ENCODE results near the gene CLK1. TPM values are rescaled to one million over a fixed set of nuclear protein-coding genes. Genes with fewer than 3 reads are reported as not detected.
"Not testable (repeated sequence)": the region's sequence is repeated elsewhere in the genome, so short reads cannot be mapped to it uniquely, and the experiment has no call there.

Gene CLK1
- polyA plus RNA-seq, 4 donors = 76.0 to 281 (median 187) TPM

- FAIRE-seq = no peak
- H3K27ac ChIP-seq (ENCODE audit: low read depth in 1 of 3, low read length in 2 of 3) = no peak overlapping the region
- DNase-seq = no peak
- 64 to 84% (median 67%) methylated on average over 2 of the region's 2 CpGs for WGBS, 3 donors
- H3K4me1 ChIP-seq (ENCODE audit: control insufficient read depth in 3 of 3, insufficient read depth in 2 of 3, low read depth in 1 of 3, low read length in 2 of 3) = no peaks in the 10 kb centered on the region
- H3K27me3 ChIP-seq (ENCODE audit: control insufficient read depth in 3 of 3, insufficient read depth in 3 of 3, low read length in 3 of 3) = no peaks in the 10 kb centered on the region
- H3K4me3 ChIP-seq (ENCODE audit: low read depth in 1 of 3, low read length in 3 of 3) = no peak overlapping the region
- H3K36me3 ChIP-seq (ENCODE audit: control insufficient read depth in 3 of 3, insufficient read depth in 2 of 3, low read depth in 1 of 3, low read length in 3 of 3) = peaks cover 0 to 6% (median 0%) of the 10 kb centered on the region in 3 donors
- H3K9me3 ChIP-seq (ENCODE audit: control insufficient read depth in 2 of 2, insufficient read depth in 1 of 2, low read depth in 1 of 2, low read length in 1 of 2) = no peaks in the 10 kb centered on the region
These were observed 36.4 kb downstream of the CLK1 start for GRCh38 chr2:200828104-200828503.

- DNase-seq = no peak
- Histone ChIP-seq H3K4me3 (ENCODE audit: low read depth in 1 of 3, low read length in 3 of 3) (no peak overlapping the region), H3K27me3 (ENCODE audit: control insufficient read depth in 3 of 3, insufficient read depth in 3 of 3, low read length in 3 of 3) (no peaks in the 10 kb centered on the region), H3K9me3 (ENCODE audit: control insufficient read depth in 2 of 2, insufficient read depth in 1 of 2, low read depth in 1 of 2, low read length in 1 of 2) (no peaks in the 10 kb centered on the region), H3K36me3 (ENCODE audit: control insufficient read depth in 3 of 3, insufficient read depth in 2 of 3, low read depth in 1 of 3, low read length in 3 of 3) (peaks cover 23 to 26% (median 25%) of the 10 kb centered on the region in 3 donors), H3K4me1 (ENCODE audit: control insufficient read depth in 3 of 3, insufficient read depth in 2 of 3, low read depth in 1 of 3, low read length in 2 of 3) (no peaks in the 10 kb centered on the region), H3K27ac (ENCODE audit: low read depth in 1 of 3, low read length in 2 of 3) (no peak overlapping the region)
- FAIRE-seq = no peak
- 90 to 92% (median 92%) methylated on average over 6 of the region's 6 CpGs for WGBS, 3 donors
These were observed 42.7 kb downstream of the CLK1 start for GRCh38 chr2:200821686-200822245.

- WGBS, 3 donors = 94 to 98% (median 97%) methylated on average over 5 of the region's 5 CpGs
- peaks cover 24 to 30% (median 28%) of the 10 kb centered on the region in 3 donors for H3K36me3 ChIP-seq (ENCODE audit: control insufficient read depth in 3 of 3, insufficient read depth in 2 of 3, low read depth in 1 of 3, low read length in 3 of 3)
- no peaks in the 10 kb centered on the region for H3K9me3 ChIP-seq (ENCODE audit: control insufficient read depth in 2 of 2, insufficient read depth in 1 of 2, low read depth in 1 of 2, low read length in 1 of 2)
- H3K4me3 ChIP-seq (ENCODE audit: low read depth in 1 of 3, low read length in 3 of 3) = no peak overlapping the region
- no peaks in the 10 kb centered on the region for H3K27me3 ChIP-seq (ENCODE audit: control insufficient read depth in 3 of 3, insufficient read depth in 3 of 3, low read length in 3 of 3)
- H3K27ac ChIP-seq (ENCODE audit: low read depth in 1 of 3, low read length in 2 of 3) = no peak overlapping the region
- FAIRE-seq (no peak), DNase-seq (no peak)
- H3K4me1 ChIP-seq (ENCODE audit: control insufficient read depth in 3 of 3, insufficient read depth in 2 of 3, low read depth in 1 of 3, low read length in 2 of 3) = no peaks in the 10 kb centered on the region
These were observed 43.8 kb downstream of the CLK1 start for GRCh38 chr2:200820573-200821234.

GRCh38 chr2:200818732-200819131, 45.7 kb downstream of the CLK1 start:
- H3K36me3 ChIP-seq (ENCODE audit: control insufficient read depth in 3 of 3, insufficient read depth in 2 of 3, low read depth in 1 of 3, low read length in 3 of 3) = peaks cover 25 to 32% (median 32%) of the 10 kb centered on the region in 3 donors
- not testable (repeated sequence) for H3K9me3 ChIP-seq (ENCODE audit: control insufficient read depth in 2 of 2, insufficient read depth in 1 of 2, low read depth in 1 of 2, low read length in 1 of 2); H3K27ac ChIP-seq (ENCODE audit: low read depth in 1 of 3, low read length in 2 of 3); H3K27me3 ChIP-seq (ENCODE audit: control insufficient read depth in 3 of 3, insufficient read depth in 3 of 3, low read length in 3 of 3); FAIRE-seq; H3K4me1 ChIP-seq (ENCODE audit: control insufficient read depth in 3 of 3, insufficient read depth in 2 of 3, low read depth in 1 of 3, low read length in 2 of 3); DNase-seq; H3K4me3 ChIP-seq (ENCODE audit: low read depth in 1 of 3, low read length in 3 of 3)
- 84 to 90% (median 87%) methylated on average over 3 of the region's 3 CpGs for WGBS, 3 donors

GRCh38 chr2:200814917-200815316, 49.5 kb downstream of the CLK1 start:
- no peak overlapping the region for H3K27ac ChIP-seq (ENCODE audit: low read depth in 1 of 3, low read length in 2 of 3)
- H3K36me3 ChIP-seq (ENCODE audit: control insufficient read depth in 3 of 3, insufficient read depth in 2 of 3, low read depth in 1 of 3, low read length in 3 of 3) = peaks cover 14 to 23% (median 20%) of the 10 kb centered on the region in 3 donors
- H3K4me1 ChIP-seq (ENCODE audit: control insufficient read depth in 3 of 3, insufficient read depth in 2 of 3, low read depth in 1 of 3, low read length in 2 of 3) = peaks cover 0 to 21% (median 3%) of the 10 kb centered on the region in 3 donors
- DNase-seq (no peak), FAIRE-seq (no peak)
- H3K9me3 ChIP-seq (ENCODE audit: control insufficient read depth in 2 of 2, insufficient read depth in 1 of 2, low read depth in 1 of 2, low read length in 1 of 2) = no peaks in the 10 kb centered on the region
- H3K4me3 ChIP-seq (ENCODE audit: low read depth in 1 of 3, low read length in 3 of 3) = no peak overlapping the region
- no peaks in the 10 kb centered on the region for H3K27me3 ChIP-seq (ENCODE audit: control insufficient read depth in 3 of 3, insufficient read depth in 3 of 3, low read length in 3 of 3)
- 85 to 96% (median 87%) methylated on average over 1 of the region's 1 CpG for WGBS, 3 donors

GRCh38 chr2:200814276-200814815, 50.1 kb downstream of the CLK1 start:
- H3K4me1 ChIP-seq (ENCODE audit: control insufficient read depth in 3 of 3, insufficient read depth in 2 of 3, low read depth in 1 of 3, low read length in 2 of 3) = peaks cover 0 to 21% (median 3%) of the 10 kb centered on the region in 3 donors

GRCh38 chr2:200812122-200813022, 52.1 kb downstream of the CLK1 start:
- no peak for FAIRE-seq
- Histone ChIP-seq H3K27ac (ENCODE audit: low read depth in 1 of 3, low read length in 2 of 3) (peak overlapping the region; percentile 77 to 100 (median 94)), H3K36me3 (ENCODE audit: control insufficient read depth in 3 of 3, insufficient read depth in 2 of 3, low read depth in 1 of 3, low read length in 3 of 3) (peaks cover 5 to 10% (median 7%) of the 10 kb centered on the region in 3 donors), H3K4me1 (ENCODE audit: control insufficient read depth in 3 of 3, insufficient read depth in 2 of 3, low read depth in 1 of 3, low read length in 2 of 3) (peaks cover 0 to 21% (median 3%) of the 10 kb centered on the region in 3 donors), H3K27me3 (ENCODE audit: control insufficient read depth in 3 of 3, insufficient read depth in 3 of 3, low read length in 3 of 3) (no peaks in the 10 kb centered on the region), H3K9me3 (ENCODE audit: control insufficient read depth in 2 of 2, insufficient read depth in 1 of 2, low read depth in 1 of 2, low read length in 1 of 2) (no peaks in the 10 kb centered on the region), H3K4me3 (ENCODE audit: low read depth in 1 of 3, low read length in 3 of 3) (peak overlapping the region; percentile 58 to 99 (median 76))
- DNase-seq = peak; percentile 81 to 91
- 0 to 1% (median 1%) methylated on average over 25 to 70 of the region's 70 CpGs for WGBS, 3 donors

More at GRCh38 chr2:200814276-200814815, 50.1 kb downstream of the CLK1 start:
- no peak overlapping the region for H3K27ac ChIP-seq (ENCODE audit: low read depth in 1 of 3, low read length in 2 of 3)
- H3K9me3 ChIP-seq (ENCODE audit: control insufficient read depth in 2 of 2, insufficient read depth in 1 of 2, low read depth in 1 of 2, low read length in 1 of 2) = no peaks in the 10 kb centered on the region
- FAIRE-seq = no peak
- peaks cover 10 to 22% (median 20%) of the 10 kb centered on the region in 3 donors for H3K36me3 ChIP-seq (ENCODE audit: control insufficient read depth in 3 of 3, insufficient read depth in 2 of 3, low read depth in 1 of 3, low read length in 3 of 3)
- H3K4me3 ChIP-seq (ENCODE audit: low read depth in 1 of 3, low read length in 3 of 3) = no peak overlapping the region
- DNase-seq = no peak
- no peaks in the 10 kb centered on the region for H3K27me3 ChIP-seq (ENCODE audit: control insufficient read depth in 3 of 3, insufficient read depth in 3 of 3, low read length in 3 of 3)
- WGBS, 3 donors = 59 to 84% (median 65%) methylated on average over 3 of the region's 3 CpGs
